ENCODE data around the gene NCAM2. TPM values are rescaled to one million over a fixed set of nuclear protein-coding genes. Genes with fewer than 3 reads are reported as not detected.
"Not testable (repeated sequence)": the region's sequence is repeated elsewhere in the genome, so short reads cannot be mapped to it uniquely, and the experiment has no call there.

NCAM2 gene
- total RNA-seq, 1 donor from 2014 or later: 41.2 TPM

DNA sequence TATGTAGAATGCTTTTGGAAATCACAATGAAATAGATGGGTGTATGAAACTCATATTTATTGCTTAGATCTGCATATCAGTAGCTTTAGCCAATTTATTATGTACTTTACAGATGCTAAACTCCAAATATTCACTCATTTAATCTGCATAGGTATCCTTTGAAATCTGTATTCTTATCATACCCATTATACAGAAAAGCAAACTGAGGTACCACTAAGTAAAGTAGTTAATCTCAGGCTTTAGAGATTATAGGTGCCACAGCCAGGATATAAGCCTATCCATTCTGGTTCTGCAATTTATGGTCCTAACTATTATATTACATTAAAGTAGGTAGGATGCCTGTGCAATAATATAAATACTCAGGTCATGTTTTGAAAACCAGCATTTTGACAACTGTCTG lies 369.4 kb downstream of the NCAM2 start:
- ATAC-seq (no peak), DNase-seq (ENCODE audit: low spot score) (no peak)
- intact Hi-C loops (cut with DNase I): no loop called here

- intact Hi-C loops (cut with DNase I): no loop called here
- DNase-seq (ENCODE audit: low spot score) (no peak), ATAC-seq (no peak)
Observed at GRCh38 chr21:21373969-21374368, 375.8 kb downstream of the NCAM2 start.

GRCh38 chr21:21383126-21383525 lies 384.9 kb downstream of the NCAM2 start:
- DNase-seq (ENCODE audit: low spot score): no peak
- intact Hi-C loops (cut with DNase I): no loop called here
- no peak for ATAC-seq

DNA sequence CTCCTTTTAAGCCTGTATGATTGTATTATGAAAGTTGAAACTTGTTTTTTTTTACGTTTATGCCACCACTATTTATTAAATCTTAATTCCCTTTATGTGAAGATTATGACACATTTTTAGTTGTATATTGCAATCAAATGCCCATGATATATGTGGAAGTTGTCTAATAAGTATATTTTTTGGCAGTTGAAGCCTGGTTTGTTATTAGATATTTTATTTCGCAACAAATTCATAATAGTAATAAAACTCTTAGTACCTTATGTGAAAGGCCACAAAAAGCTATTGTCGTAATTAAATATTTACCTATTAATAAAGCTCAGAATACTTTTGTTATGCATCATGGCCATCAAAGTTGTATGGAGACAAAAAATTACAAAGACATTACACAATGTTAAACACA lies 386.8 kb downstream of the NCAM2 start:
- intact Hi-C loops (cut with DNase I): no loop called here
- no peak for DNase-seq (ENCODE audit: low spot score)
- ATAC-seq: no peak

- DNase-seq (ENCODE audit: low spot score): no peak
- intact Hi-C loops (cut with DNase I): no loop called here
- no peak for ATAC-seq
Observed at GRCh38 chr21:21385404-21385803, 387.2 kb downstream of the NCAM2 start.

DNA sequence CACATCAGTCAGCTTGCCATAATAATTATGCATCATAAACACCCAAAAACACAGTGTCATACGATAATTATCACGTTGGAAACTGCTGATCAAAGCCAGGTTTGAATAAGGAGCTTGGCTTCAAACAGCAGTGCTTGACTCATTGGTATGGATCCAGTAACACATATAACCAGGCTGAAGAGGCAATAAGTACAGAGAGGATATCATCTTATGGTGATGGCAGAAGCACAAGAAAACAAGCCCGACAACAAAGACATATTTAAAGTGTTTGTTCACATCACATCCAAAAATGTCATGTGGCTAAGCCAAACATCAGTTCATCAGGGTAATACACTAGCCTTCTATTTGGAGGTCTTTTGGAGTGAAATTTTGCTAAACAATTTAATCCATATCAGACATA lies 389.7 kb downstream of the NCAM2 start:
- intact Hi-C loops (cut with DNase I): no loop called here
- ATAC-seq (no peak), DNase-seq (ENCODE audit: low spot score) (no peak)

- ATAC-seq (no peak), DNase-seq (ENCODE audit: low spot score) (no peak)
- intact Hi-C loops (cut with DNase I): no loop called here
Observed at GRCh38 chr21:21394064-21394463, 395.9 kb downstream of the NCAM2 start.

DNA sequence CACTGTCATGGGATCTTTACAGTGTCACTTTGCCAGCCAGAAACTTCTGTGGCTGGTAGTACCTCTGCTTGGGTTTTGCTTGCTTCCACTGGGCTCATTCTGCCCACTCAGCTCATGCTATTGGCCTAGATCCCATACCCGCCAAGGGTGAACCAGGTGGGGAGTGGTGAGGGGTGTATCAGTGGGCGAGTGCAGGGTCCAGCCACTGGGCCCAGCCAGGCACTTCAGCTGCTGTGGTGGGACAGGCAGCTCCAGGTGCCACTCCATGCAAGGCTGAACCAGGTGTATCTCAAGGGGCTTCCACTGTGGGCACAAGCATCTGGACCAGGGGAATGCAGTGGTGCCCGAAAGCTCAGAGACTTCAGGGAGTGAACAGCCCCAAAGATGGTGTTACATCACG lies 398.2 kb downstream of the NCAM2 start:
- ATAC-seq (no peak), DNase-seq (ENCODE audit: low spot score) (no peak)
- intact Hi-C loops (cut with DNase I): no loop called here

DNA sequence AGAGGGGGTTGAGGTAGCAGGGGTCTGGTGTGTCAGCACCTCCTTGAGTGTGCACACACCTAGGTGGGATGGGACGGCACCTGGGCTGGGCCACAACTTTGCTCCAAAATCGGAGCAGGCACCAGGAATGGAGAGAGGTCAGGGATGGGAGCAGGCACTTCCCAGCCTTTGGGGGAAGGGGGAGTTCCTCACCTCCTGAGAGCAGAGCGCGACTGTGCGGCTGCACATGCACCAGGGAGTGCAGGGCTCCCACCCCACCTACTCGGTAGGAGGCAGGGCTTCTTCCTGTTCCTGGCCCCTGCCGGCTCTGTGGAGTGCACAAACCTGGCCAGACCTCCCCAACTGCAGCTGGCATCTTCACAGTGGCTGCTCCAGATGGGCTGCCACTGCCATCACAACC lies 399.3 kb downstream of the NCAM2 start:
- intact Hi-C loops (cut with DNase I): no loop called here
- ATAC-seq: no peak
- no peak for DNase-seq (ENCODE audit: low spot score)

GRCh38 chr21:21401444-21401843 lies 403.2 kb downstream of the NCAM2 start:
- ATAC-seq: no peak
- intact Hi-C loops (cut with DNase I): no loop called here
- no peak for DNase-seq (ENCODE audit: low spot score)

GRCh38 chr21:21402187-21402586 lies 404.0 kb downstream of the NCAM2 start:
- ATAC-seq; DNase-seq (ENCODE audit: low spot score); intact Hi-C loops (cut with DNase I): not testable (repeated sequence)

GRCh38 chr21:21404261-21404660 lies 406.1 kb downstream of the NCAM2 start:
- intact Hi-C loops (cut with DNase I); ATAC-seq; DNase-seq (ENCODE audit: low spot score): not testable (repeated sequence)

DNA sequence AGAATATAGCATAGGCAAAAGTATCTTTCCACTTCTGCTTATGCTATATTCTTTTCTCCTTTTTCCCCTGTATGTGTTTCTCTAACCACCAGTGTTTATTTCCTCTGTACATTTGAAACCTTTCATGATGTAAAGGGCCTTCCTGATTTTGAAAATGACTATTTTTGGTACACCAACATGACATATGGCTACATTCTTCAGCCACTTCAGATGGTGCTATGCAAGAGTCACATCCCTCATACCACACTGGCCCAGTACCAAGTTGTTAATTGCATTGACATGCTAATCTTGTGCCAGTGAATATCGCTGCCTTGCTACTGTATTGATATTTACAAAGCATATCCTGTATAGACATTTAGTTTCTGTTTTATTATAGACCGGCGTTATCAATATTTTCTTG lies 408.7 kb downstream of the NCAM2 start:
- DNase-seq (ENCODE audit: low spot score): no peak
- no peak for ATAC-seq
- intact Hi-C loops (cut with DNase I): no loop called here

GRCh38 chr21:21412096-21412495 lies 413.9 kb downstream of the NCAM2 start:
- DNase-seq (ENCODE audit: low spot score) (no peak), ATAC-seq (no peak)
- intact Hi-C loops (cut with DNase I): no loop called here

DNA sequence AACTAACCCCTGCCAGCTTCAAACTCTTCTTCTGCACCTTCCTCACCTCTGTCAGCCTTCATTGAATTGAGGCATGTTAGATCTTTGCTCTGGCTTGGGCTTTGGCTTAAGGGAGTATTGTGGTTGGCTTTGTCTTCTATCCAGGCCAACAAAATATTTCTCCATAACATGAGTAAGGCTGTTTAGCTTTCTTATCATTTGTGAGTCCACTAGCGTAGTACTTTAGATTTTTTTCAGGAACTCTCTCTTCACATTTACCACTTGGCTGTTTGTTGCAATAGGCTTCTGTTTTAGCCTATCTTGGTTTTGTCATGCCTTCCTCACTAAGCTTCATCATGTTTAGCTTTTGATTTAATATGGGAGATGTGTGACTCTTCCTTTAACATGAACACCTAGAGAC lies 417.5 kb downstream of the NCAM2 start:
- no peak for ATAC-seq
- intact Hi-C loops (cut with DNase I): no loop called here
- no peak for DNase-seq (ENCODE audit: low spot score)

- no peak for DNase-seq (ENCODE audit: low spot score)
- no peak for ATAC-seq
- intact Hi-C loops (cut with DNase I): no loop called here
Observed at GRCh38 chr21:21434944-21435343, 436.7 kb downstream of the NCAM2 start.

- intact Hi-C loops (cut with DNase I): no loop called here
- no peak for ATAC-seq
- no peak for DNase-seq (ENCODE audit: low spot score)
Observed at GRCh38 chr21:21436012-21436534, 437.9 kb downstream of the NCAM2 start.

DNA sequence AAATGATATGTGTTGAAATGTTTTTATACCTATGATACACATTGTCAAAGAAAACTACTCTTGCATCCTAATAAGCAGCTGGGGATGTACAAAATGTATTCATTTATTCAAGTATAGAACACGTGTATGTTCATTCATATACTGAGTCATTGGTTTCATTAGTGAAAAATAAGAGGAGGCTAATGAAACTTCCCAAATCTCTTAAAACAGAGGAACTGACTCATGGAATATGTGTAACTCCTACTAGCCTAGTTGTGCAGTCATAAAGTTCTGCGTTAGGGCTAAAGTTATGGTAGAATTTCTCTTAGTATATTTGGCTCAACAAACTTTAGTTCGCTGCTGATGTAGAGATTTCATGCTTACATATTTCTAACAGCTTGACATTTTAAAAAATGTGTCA lies 441.6 kb downstream of the NCAM2 start:
- ATAC-seq: no peak
- intact Hi-C loops (cut with DNase I): no loop called here

GRCh38 chr21:21457077-21457476 lies 458.9 kb downstream of the NCAM2 start:
- ATAC-seq (peak; percentile 50), DNase-seq (ENCODE audit: low spot score) (no peak)
- intact Hi-C loops (cut with DNase I): no loop called here

More for the DNA sequence above, 441.6 kb downstream of the NCAM2 start:
- no peak for DNase-seq (ENCODE audit: low spot score)

GRCh38 chr21:21458124-21458631 lies 460.0 kb downstream of the NCAM2 start:
- intact Hi-C loops (cut with DNase I): no loop called here
- DNase-seq (ENCODE audit: low spot score) (no peak), ATAC-seq (peak; percentile 26)

- no peak for ATAC-seq
- intact Hi-C loops (cut with DNase I): no loop called here
- DNase-seq (ENCODE audit: low spot score): no peak
Observed at GRCh38 chr21:21460979-21461378, 462.8 kb downstream of the NCAM2 start.
